ENCODE results near the gene TTLL11. TPM values are rescaled to one million over a fixed set of nuclear protein-coding genes. Genes with fewer than 3 reads are reported as not detected.
A peak's percentile ranks its signal among the peaks of the same experiment; 100 is the strongest.

Gene TTLL11
- polyA plus RNA-seq, 1 of the 3 experiments (the other 2 are of a cell fraction), result 6.8 TPM

- H3K4me2 ChIP-seq, result no peak overlapping the region
- peaks cover 9% of the 10 kb centered on the region for H3K9me3 ChIP-seq
- no peaks in the 10 kb centered on the region for H3K27me3 ChIP-seq (ENCODE audit: insufficient read depth)
- H3K36me3 ChIP-seq (replicated peaks in 1 of 2; ENCODE audit: control insufficient read depth in 1 of 2, insufficient read depth in 2 of 2, low read length in 1 of 2), result peaks cover 0 to 9% of the 10 kb centered on the region in 2 experiments
- ChIA-PET CTCF (interaction anchor here (0.5 kb wide), 1 partner anchor 167 kb away, joined by 3 read pairs; no protein-coding TSS in a partner anchor), POLR2A (no interaction called here)
- H3K9me2 ChIP-seq, result no peaks in the 10 kb centered on the region
- H3K79me2 ChIP-seq (ENCODE audit: insufficient read depth), result no peaks in the 10 kb centered on the region; the same call in 1 of the 2 replicates
- no peak overlapping the region for H2AFZ ChIP-seq (ENCODE audit: low read depth)
- DNase-seq, result no peak
- H3K27ac ChIP-seq (ENCODE audit: low read depth in 2 of 2, low read length in 1 of 2), result peak overlapping the region in 1 of 2 experiments; percentile 47; a peak in 1 of 4 replicates
- H4K20me1 ChIP-seq (ENCODE audit: insufficient read depth), result no peaks in the 10 kb centered on the region
- H3K9ac ChIP-seq, result no peak overlapping the region
- peaks cover 4 to 5% of the 10 kb centered on the region in 2 experiments for H3K4me1 ChIP-seq (ENCODE audit: control insufficient read depth in 1 of 2, insufficient read depth in 2 of 2, low read depth in 1 of 2, low read length in 1 of 2)
- peaks cover 20% of the 10 kb centered on the region for H3F3A ChIP-seq (replicated peaks; ENCODE audit: insufficient read depth)
- H3K4me3 ChIP-seq (ENCODE audit: low read depth in 2 of 2, low read length in 1 of 2), result no peak overlapping the region
- 94% methylated on average over 10 of the region's 10 CpGs for WGBS (ENCODE audit: low lambda C conversion rate)
- TF ChIP-seq MAX (IDR thresholded peaks at IDR 0.05; ENCODE audit: low read depth), result no peak
- TF ChIP-seq RXRA (IDR thresholded peaks at IDR 0.05; ENCODE audit: borderline replicate concordance, low read depth), result no peak
- TF ChIP-seq ZBTB33 (IDR thresholded peaks at IDR 0.05; ENCODE audit: borderline replicate concordance, low read depth), result no peak
- TF ChIP-seq JUND (IDR thresholded peaks at IDR 0.05), result no peak
- no peak for TF ChIP-seq NRF1 (IDR thresholded peaks at IDR 0.05; ENCODE audit: low read depth, low read length)
- no peak for TF ChIP-seq MXI1 (IDR thresholded peaks at IDR 0.05; ENCODE audit: low read depth, low read length)
Measured at GRCh38 chr9:121897140-121897539, 196.0 kb downstream of the TTLL11 start.

- Histone ChIP-seq H3F3A (replicated peaks; ENCODE audit: insufficient read depth) (peaks cover 14% of the 10 kb centered on the region), H3K79me2 (ENCODE audit: insufficient read depth) (no peaks in the 10 kb centered on the region; the same call in 1 of the 2 replicates), H3K9me2 (no peaks in the 10 kb centered on the region), H3K4me2 (no peak overlapping the region), H3K4me3 (ENCODE audit: low read depth in 2 of 2, low read length in 1 of 2) (no peak overlapping the region), H3K4me1 (ENCODE audit: control insufficient read depth in 1 of 2, insufficient read depth in 2 of 2, low read depth in 1 of 2, low read length in 1 of 2) (peaks cover 2 to 5% of the 10 kb centered on the region in 2 experiments; a peak in 3 of 4 replicates), H2AFZ (ENCODE audit: low read depth) (no peak overlapping the region), H3K9me3 (peaks cover 9% of the 10 kb centered on the region), H3K9ac (no peak overlapping the region), H3K36me3 (replicated peaks in 1 of 2; ENCODE audit: control insufficient read depth in 1 of 2, insufficient read depth in 2 of 2, low read length in 1 of 2) (peaks cover 0 to 9% of the 10 kb centered on the region in 2 experiments), H4K20me1 (ENCODE audit: insufficient read depth) (no peaks in the 10 kb centered on the region), H3K27ac (ENCODE audit: low read depth in 2 of 2, low read length in 1 of 2) (peak overlapping the region in 1 of 2 experiments; percentile 47; a peak in 1 of 4 replicates), H3K27me3 (ENCODE audit: insufficient read depth) (no peaks in the 10 kb centered on the region)
- WGBS (ENCODE audit: low lambda C conversion rate), result 93% methylated on average over 24 of the region's 27 CpGs
- POLR2A ChIA-PET, result no interaction called here
- TF ChIP-seq FOSL2 (IDR thresholded peaks at IDR 0.05; ENCODE audit: borderline replicate concordance, low read depth) (no peak), RXRA (IDR thresholded peaks at IDR 0.05; ENCODE audit: borderline replicate concordance, low read depth) (no peak), GABPA (IDR thresholded peaks at IDR 0.05; ENCODE audit: low read depth) (no peak), USF2 (IDR thresholded peaks at IDR 0.05; ENCODE audit: borderline replicate concordance, low read depth, low read length) (no peak), RCOR1 (IDR thresholded peaks at IDR 0.05; ENCODE audit: low read length) (no peak), CHD2 (IDR thresholded peaks at IDR 0.05; ENCODE audit: low read length, partially characterized antibody) (no peak), TCF12 (IDR thresholded peaks at IDR 0.05) (no peak), EP300 (IDR thresholded peaks at IDR 0.05; ENCODE audit: borderline replicate concordance in 1 of 2, low read depth in 1 of 2, low read length in 1 of 2) (no peak), SMC3 (IDR thresholded peaks at IDR 0.05; ENCODE audit: low read depth, low read length) (no peak), MEF2A (IDR thresholded peaks at IDR 0.05; ENCODE audit: borderline replicate concordance, low read depth) (no peak), RFX5 (IDR thresholded peaks at IDR 0.05; ENCODE audit: low read length) (no peak), USF1 (IDR thresholded peaks at IDR 0.05; ENCODE audit: borderline replicate concordance, low read depth) (no peak), TEAD4 (IDR thresholded peaks at IDR 0.05; ENCODE audit: borderline replicate concordance, insufficient read depth) (no peak), TAF1 (IDR thresholded peaks at IDR 0.05; ENCODE audit: borderline replicate concordance, low read depth, low read length) (no peak)
- TF ChIP-seq, protein P1, sequence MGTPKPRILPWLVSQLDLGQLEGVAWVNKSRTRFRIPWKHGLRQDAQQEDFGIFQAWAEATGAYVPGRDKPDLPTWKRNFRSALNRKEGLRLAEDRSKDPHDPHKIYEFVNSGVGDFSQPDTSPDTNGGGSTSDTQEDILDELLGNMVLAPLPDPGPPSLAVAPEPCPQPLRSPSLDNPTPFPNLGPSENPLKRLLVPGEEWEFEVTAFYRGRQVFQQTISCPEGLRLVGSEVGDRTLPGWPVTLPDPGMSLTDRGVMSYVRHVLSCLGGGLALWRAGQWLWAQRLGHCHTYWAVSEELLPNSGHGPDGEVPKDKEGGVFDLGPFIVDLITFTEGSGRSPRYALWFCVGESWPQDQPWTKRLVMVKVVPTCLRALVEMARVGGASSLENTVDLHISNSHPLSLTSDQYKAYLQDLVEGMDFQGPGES (IDR thresholded peaks at IDR 0.05; ENCODE audit: low read depth, low read length), result no peak
- DNase-seq, result no peak
- CTCF ChIA-PET, result no interaction called here
Measured at GRCh38 chr9:121896545-121896943, 196.6 kb downstream of the TTLL11 start.

All from SK-N-SH (cell line).